ENCODE results near the gene TSPYL2.

TSPYL2 gene

DNA sequence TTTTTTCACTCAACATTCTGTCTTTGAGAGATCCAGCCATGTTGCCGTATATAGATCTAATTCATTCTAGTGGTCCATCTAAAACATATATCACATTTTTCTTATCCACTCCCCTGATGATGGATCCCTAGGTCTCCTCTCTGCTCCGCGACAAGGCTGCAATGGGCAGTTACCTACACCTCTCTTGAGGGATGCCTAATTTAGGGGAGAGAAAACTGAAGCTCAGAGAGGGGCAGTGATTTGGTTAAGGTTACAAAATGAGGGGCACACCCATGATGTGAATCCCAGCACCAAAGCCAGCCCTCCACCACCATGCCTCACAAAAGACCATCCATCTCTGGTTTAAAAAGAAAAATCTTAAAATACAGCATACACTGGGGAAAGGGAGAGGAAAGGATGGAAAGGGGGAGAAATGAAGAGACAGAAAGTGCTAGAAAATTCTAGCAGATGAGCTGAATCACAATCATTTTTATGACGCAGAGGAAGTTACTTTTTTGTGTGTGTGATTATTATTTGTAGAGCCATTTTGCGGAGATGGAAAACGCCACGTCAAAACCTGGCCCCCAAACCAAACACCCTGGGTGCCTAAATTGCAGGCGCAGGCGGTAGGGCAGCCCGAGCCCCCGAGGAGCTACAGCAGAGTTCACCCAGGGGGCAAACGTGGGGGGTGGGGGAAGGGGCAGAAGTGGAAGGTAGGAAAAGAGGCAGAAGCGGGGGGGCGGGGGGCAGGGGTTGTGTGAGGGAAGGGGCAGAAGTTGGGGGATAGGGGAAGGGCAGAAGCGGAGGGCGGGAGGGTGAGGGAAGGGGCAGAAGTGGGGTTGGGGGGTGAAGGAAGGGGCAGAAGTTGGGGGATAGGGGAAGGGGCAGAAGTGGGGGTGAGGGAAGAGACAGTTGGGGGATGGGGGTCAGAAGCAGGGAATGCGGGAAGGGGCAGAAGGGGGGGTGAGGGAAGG is 1.3 kb upstream of the TSPYL2 start:
- no peak for DNase-seq (ENCODE audit: low spot score)

DNA sequence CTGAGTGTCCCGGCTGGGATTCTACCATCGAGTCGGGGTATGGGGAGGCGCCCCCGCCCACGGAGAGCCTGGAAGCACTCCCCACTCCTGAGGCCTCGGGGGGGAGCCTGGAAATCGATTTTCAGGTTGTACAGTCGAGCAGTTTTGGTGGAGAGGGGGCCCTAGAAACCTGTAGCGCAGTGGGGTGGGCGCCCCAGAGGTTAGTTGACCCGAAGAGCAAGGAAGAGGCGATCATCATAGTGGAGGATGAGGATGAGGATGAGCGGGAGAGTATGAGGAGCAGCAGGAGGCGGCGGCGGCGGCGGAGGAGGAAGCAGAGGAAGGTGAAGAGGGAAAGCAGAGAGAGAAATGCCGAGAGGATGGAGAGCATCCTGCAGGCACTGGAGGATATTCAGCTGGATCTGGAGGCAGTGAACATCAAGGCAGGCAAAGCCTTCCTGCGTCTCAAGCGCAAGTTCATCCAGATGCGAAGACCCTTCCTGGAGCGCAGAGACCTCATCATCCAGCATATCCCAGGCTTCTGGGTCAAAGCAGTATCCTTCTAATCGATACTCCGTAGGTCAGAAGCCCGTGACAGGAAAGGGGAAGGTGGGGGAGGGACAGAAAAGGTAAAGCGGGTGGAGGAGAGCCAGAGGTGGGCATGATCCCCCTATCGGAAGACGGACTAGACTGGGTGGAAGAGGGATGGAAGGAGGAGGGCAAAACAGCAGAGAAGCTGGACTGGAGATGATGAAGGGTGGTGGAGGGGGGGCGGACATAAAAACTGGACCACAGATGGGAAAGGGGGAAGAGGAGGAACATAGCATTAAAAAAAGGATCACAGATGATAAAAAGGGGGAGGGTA is 828 bp downstream of the TSPYL2 start:
- no peak for DNase-seq (ENCODE audit: low spot score)

DNA sequence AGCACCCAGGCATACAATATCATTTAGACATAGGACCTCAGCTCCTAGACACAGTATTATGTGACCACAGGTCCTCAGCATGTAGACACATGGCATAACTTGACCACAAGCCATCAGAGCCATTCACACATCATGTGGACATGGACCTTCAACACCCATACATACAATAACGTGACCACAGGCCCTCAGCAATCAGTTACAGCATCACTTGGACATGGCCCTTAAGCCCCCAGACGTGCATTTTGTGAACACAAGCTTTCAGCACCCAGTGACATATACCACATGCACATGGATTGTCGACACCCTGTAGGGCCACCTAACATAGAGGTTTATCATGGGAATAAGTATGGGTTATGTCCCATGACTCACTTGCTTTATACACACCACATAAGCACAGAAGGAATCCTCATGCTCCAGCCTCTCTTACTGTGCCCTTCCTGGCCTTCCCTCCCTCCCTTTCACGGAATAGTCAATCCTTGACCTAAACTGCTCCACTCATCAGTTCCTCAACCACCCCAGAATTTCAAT is 1.9 kb downstream of the TSPYL2 start:
- no peak for DNase-seq (ENCODE audit: low spot score)

DNA sequence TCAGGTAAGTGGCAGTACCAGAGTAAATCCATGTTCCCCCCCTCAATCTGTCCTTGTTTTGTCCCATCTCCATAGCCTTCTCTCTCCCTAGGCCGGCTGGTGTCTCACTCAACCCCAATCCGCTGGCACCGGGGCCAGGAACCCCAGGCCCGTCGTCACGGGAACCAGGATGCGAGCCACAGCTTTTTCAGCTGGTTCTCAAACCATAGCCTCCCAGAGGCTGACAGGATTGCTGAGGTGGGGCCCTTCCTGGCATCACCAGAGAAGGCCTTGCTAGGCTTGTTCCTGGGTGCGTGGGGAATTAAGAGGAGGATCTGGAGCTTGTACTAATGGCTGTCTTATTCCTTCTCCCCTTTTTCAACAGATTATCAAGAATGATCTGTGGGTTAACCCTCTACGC is 2.7 kb downstream of the TSPYL2 start:
- DNase-seq (ENCODE audit: low spot score): no peak

DNA sequence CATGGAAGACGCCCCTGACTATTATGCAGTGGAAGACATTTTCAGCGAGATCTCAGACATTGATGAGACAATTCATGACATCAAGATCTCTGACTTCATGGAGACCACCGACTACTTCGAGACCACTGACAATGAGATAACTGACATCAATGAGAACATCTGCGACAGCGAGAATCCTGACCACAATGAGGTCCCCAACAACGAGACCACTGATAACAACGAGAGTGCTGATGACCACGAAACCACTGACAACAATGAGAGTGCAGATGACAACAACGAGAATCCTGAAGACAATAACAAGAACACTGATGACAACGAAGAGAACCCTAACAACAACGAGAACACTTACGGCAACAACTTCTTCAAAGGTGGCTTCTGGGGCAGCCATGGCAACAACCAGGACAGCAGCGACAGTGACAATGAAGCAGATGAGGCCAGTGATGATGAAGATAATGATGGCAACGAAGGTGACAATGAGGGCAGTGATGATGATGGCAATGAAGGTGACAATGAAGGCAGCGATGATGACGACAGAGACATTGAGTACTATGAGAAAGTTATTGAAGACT is 3.6 kb downstream of the TSPYL2 start:
- DNase-seq (ENCODE audit: low spot score): no peak

DNA sequence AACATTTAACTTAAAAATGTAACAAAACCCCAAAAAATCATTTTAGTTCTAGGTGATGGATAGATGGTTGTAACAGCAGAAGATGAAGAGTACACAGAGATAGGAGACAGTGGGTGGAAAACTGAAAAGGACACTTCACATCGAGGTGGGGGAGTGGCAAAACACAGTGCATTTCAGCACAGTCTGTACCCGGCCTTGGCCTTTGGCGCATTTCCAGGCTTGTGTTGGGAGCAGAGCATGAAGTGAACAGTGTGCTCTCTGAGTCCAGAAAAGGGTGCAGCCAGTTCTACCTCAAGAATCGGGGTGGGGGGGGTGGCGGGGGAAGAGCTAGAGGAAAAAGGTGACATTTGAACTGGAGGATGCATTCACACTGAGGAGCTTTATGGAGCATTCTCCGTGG is 4.3 kb downstream of the TSPYL2 start:
- no peak for DNase-seq (ENCODE audit: low spot score)

DNA sequence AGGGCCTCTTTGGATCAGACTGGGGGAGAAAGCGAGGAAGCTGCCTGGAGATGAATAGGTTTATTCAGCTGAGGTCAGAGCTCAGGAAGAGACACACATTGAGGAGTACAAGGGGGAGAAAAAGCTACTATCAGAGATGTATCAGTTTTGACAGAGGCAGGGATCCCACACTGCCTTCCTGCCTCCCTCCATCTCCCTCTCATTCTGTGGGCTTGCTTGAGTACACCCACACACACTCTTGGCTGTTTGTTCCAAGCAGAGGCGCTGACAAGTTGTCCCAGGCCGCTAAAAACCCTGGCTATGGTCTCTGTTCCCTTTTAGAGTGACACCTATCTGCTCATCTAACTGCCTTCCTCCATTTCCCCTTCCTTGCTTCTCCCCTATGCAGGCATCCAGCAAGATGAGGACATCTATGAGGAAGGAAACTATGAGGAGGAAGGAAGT is 5.2 kb downstream of the TSPYL2 start:
- DNase-seq (ENCODE audit: low spot score): no peak

DNA sequence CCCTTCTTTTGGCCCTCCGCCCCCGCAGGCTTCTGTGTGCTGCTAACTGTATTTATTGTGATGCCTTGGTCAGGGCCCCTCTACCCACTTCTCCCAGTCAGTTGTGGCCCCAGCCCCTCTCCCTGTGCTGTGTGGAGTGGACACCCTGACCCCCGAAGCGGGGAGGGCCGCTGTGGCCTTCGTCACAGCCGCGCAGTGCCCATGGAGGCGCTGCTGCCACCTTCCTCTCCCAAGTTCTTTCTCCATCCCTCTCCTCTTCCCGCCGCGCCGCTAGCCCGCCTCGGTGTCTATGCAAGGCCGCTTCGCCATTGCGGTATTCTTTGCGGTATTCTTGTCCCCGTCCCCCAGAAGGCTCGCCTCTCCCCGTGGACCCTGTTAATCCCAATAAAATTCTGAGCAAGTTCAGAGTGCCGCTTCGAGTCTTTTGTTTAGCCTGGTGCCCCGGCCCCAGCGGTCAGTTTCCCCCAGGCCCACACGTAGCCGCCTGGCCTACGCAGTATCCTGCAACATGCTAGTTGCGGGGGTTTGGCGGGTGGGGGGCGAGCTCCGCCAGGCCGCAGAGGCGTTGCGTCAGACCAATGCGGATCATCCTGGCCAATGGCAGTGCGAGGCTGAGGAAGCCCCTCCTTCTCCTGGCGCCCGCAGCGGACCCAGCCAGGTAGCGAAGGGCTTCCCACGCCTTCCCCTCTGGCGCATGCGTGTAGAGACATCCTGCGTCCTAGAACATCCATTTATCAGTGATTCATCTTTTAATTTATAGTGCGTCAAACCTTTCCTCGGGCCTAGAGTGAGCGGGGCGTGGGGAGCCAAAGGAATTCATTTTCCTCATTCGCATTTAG is 6.2 kb downstream of the TSPYL2 start:
- peak; percentile 82 for DNase-seq (ENCODE audit: low spot score)

DNA sequence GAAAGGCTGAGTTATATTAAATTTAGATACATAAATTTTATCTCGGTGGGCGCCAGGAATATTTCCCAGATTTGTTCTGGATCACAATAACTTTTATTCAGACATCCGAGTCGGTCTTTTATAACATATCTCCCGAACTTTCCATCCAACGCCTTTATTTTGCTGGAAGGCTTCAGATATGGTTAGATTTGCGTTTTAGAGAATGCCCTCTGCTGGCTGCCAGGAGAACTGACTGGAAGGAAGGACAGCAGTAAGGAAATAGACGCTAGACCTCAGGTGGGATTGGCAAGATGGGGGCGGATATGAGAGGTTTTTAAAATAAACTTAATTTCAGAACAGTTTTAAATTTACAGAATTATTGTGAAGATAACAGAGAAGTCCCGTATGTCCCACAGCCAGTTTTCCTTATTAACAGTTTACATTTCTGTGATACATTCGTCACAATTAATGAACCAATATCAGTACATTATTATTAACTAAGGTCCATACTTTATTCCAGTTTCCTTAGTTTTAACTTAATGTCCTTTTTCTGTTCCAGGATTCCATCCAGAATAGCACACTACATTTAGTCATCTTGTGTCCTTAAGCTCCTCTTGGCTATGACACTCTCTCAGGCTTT is 7.2 kb downstream of the TSPYL2 start:
- no peak for DNase-seq (ENCODE audit: low spot score)

DNA sequence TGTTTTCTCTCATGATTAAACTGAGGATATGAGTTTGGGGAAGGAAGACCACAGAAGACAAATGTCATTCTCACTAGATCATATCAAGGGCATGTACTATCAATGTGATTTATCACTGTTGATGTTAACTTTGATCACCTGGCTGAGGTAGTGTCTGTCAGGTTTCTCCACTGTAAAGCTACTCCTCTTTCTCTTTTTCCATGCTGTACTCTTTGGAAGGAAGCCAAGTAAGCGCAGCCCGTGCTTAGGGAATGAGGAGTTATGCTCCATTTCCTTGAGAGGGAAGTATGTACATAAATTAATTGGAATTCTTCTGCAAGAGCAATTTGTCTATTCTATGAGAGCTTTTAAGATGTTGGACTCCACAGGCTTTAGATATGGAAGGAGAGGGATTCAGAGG is 7.8 kb downstream of the TSPYL2 start:
- DNase-seq (ENCODE audit: low spot score): no peak

DNA sequence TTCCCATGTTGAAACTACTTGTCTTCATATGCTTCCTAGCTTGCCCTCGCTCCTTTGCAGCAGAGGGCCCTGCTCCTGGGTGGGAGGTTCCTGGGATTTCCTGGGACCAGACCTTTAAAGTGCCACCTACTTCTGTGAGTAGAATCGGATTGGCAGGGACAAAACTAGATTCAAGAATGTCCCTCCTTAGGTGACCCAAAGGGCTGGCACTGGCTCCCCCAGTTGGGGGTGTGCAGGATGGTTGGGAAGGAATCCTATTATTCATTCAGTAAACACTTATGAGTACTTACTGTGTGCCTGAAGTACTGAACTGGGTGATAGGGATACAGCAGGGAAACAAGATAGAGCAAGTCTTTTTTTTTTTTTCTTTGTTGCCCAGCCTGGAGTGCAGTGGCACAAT is 9.2 kb downstream of the TSPYL2 start:
- no peak for DNase-seq (ENCODE audit: low spot score)

DNA sequence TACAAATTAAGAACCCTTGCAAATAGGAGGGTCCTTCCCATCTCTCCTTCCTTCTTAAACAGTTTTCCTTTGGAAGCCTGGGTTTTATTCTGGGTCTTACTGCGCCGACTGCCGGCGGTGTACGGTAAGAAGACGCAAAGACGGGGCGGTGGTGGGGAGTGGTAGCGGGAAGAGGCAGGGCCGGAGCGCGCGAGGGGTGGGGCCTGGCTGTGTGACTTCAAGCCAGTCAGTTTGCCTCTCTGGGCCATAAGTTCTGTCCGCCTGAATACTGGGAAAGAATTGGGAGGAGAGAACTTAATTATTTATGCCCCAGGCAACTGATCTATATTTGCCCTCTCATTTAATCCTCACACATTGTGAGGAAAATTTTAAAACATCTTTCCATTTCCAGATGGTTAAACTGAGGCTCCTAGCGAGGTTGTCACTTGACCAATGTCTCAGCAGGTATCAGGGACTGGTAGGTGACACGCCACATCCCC is 11.0 kb downstream of the TSPYL2 start:
- DNase-seq (ENCODE audit: low spot score): peak; percentile 36

DNA sequence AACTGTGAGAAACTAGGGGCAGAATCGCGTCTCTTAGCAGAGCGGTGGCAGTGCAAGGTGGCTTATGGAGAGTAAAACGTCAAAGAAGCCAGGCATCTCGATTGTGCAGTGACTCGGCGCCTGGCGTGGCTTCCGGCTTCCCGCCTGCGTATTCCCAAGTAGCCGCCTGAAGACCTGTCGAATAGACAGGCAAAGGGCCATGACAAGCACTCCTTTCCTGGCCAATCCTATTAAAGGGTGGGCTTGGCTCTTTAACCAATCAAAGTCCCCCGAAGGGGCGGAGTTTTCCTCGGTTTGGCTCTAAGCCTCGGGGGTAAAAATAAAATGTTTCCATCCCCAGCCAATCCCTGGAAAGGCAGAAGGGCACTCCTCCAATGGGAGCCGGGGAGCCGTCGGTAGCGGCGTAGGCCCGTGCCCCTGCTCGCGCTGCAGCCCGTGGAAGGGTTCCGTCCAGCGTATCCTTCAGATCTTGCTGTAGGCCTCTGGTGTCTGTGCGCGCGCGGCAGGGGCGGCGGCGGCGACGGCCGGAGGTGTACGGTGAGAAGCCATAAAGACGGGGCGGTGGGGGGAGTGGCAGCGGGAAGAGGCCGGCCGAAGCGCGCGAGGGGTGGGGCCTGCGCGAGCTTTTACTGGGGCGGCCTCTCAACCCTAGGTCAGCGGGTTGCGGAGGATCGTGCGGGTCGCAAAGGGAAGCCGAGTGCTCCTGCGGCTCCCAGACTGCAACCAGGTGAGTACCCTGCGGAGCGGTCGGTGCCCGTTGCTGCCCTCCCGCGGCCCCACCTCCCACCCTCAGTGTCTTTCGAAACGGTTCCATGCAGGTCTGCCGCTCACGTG is 11.8 kb downstream of the TSPYL2 start, which contains the start of gene KANTR:
KANTR (plus strand) TSS at position 395 of the 834 bp plus-strand sequence. CDS start 30,131 bp downstream, outside the sequence.
- peak; percentile 80 for DNase-seq (ENCODE audit: low spot score)

DNA sequence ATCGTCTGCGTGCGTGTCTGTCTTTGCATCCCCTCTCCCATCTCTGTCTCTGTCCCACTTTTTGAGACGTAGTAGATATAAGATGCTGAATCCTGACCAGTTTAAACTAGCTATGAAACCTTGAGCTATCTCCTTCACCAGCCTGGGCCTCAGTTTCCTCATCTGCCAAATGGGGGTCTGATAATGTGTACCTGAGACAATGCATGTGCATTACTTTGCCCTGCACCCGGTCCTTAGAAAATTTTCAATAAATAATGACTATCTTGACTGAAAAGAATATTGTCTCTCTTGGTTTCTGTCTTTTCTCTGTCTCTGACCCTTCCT is 12.4 kb downstream of the TSPYL2 start:
- no peak for DNase-seq (ENCODE audit: low spot score)

DNA sequence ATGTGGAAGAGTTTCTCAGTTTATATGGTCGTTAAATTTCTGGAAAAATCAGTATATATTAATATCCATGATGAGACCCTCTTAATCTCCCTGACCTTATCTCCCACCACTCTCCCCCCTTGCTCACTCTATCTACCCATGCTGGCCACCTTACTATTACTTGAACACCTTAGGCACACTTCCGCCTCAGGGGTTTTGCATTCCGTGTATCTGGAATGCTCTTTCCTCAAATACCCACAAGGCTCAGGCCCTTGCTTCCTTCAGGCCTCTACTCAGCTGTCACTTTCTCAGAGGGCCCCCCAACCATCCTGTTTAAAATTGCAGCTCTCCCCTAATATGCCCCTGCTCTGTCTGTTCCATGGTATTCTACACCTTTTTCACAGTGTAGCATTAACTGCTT is 13.6 kb downstream of the TSPYL2 start:
- no peak for DNase-seq (ENCODE audit: low spot score)

DNA sequence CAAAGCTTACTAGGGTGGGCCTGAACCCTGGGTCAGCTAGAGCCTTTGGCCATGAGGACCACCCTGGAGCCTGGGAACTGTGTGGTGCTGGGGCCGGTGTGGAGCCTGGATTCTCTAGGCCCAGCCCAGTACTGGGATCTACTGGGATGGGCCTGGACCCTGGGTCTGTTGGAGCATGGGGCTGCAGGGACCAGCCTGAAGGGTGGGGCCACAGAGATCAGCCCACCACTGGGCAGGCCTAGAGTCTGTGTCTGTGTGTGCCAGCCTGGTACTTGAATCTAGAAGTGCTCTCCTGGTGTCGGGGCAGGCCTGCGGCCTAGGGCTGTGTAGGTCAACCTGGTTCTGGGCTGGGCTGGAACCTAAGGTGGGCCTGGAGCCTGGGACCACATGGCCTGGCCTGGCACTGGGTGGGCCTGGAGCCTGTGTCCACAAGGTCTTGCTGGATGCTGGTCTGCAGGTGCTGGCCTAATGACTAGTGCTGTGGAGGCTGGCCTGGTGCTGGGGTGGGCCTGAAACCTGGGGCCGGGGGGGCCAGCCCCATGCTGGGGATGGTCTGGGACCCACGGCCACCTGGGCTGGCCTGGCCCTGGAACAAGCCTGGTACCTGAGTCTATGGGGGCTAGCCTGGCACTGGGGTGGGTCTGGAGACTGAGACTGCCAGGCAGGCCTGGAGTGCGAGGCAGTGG is 32.8 kb downstream of the TSPYL2 start:
- no peak for DNase-seq (ENCODE audit: low spot score)

DNA sequence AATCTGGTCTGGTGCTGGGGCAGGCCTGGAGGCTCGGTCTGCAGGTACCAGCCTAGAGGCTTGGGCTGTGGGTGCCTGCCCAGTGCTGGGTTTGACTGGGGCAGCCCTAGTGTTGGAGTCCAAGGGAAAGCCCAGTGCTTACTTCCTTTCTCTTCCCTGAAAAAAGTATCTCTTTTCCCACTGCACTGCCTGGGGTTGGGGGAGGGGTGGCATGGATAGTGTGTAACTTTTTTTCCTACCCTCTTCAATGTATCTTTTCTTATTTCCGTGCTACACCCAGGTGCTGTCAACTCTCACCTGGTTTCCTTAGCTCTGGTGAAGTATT is 33.3 kb downstream of the TSPYL2 start:
- DNase-seq (ENCODE audit: low spot score): no peak

DNA sequence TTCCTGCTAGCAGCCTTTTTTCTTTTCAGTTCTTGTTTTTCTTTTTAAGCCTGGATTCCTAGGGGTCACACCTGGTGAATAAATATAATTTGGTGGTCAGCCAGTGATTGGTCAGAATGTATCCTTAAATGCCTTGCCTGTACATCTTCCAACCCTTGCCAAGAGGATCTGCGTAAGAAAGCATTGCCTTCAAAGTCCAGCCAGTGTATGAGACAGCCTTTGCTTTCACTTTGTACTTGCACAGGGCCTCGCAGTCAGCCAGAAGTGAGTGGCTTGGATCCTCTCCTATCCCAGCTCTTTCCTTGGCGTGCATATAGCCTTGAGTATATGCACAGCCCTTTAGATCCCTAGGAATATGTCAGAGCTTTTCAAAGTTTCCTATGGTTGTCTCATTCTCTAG is 33.9 kb downstream of the TSPYL2 start:
- no peak for DNase-seq (ENCODE audit: low spot score)

DNA sequence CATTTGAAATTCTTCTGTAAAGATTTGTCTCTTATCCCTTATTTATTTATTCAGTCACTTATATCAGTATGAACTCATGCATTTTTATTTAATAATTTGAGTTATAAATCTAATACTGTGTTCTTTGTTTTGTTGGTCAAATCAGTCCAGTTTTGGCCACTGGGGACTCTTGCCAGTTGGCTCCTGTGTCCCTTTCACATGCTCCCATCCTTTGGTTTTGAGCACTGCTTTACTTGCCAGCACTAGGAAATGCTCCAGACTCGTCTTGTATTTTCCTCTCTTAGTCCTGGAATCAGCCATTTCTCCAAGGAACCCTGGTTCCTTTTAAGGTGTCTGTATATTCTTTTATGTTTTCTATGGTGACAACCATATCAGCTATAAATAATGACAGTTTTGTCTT is 39.8 kb downstream of the TSPYL2 start:
- DNase-seq (ENCODE audit: low spot score): no peak

DNA sequence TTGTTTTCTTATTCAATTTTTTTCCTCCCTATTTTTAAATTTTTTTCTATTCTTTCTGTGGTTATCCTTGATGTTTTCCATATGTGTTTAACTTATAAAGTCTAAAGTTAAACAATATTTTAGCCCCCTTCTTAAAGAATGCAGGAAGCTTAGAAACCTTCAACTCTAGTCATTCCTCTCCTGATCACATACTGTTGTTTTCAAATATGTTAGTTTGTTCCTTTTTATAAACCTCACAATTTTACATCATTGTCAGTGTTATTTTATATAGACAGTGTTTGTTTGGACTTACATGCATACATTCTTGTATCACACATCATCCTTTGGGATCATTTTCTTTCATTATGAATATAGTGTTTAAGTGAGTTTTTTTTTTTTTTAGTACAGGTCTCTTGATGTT is 43.3 kb downstream of the TSPYL2 start:
- DNase-seq (ENCODE audit: low spot score): no peak

Measured in iPS-NIHi11 (cell line).